GM19351 (cell line): ENCODE data around the gene ITSN2.
"Not testable (repeated sequence)": the region's sequence is repeated elsewhere in the genome, so short reads cannot be mapped to it uniquely, and the experiment has no call there.

ENCODE experiments used
- ATAC-seq: cut with Tn5 transposase; IDR thresholded peaks from one replicate; pipeline ENCODE4 v1.9.1; 2021; ENCODE audit warnings: mild to moderate bottlenecking, moderate library complexity; ENCODE audit not compliant: unreplicated experiment

ITSN2 gene

GRCh38 chr2:24360050-24360962, at the start of gene ITSN2:
Gene ITSN2, minus strand, starts transcription at chr2:24360536. Its CDS starts 32,454 bp downstream, at chr2:24328082.
- peak; percentile 76 for ATAC-seq

- ATAC-seq, result no peak
Measured at GRCh38 chr2:24409171-24409570, 48.8 kb upstream of the ITSN2 start.

GRCh38 chr2:24408704-24409103, 48.4 kb upstream of the ITSN2 start:
- ATAC-seq, result not testable (repeated sequence)

GRCh38 chr2:24404491-24404921, 44.2 kb upstream of the ITSN2 start:
- ATAC-seq, result no peak

- no peak for ATAC-seq
Measured at GRCh38 chr2:24403832-24404212, 43.5 kb upstream of the ITSN2 start.

GRCh38 chr2:24403168-24403831, 43.0 kb upstream of the ITSN2 start:
- ATAC-seq, result no peak

GRCh38 chr2:24402242-24403097, 42.1 kb upstream of the ITSN2 start:
- ATAC-seq, result no peak

GRCh38 chr2:24400207-24400907, 40.0 kb upstream of the ITSN2 start:
- ATAC-seq, result no peak

- ATAC-seq, result no peak
Measured at GRCh38 chr2:24399434-24400206, 39.3 kb upstream of the ITSN2 start.

- ATAC-seq, result no peak
Measured at GRCh38 chr2:24394998-24395397, 34.7 kb upstream of the ITSN2 start.

- no peak for ATAC-seq
Measured at GRCh38 chr2:24392542-24393059, 32.3 kb upstream of the ITSN2 start.

- no peak for ATAC-seq
Measured at GRCh38 chr2:24385366-24385765, 25.0 kb upstream of the ITSN2 start.

GRCh38 chr2:24382363-24383073, 22.2 kb upstream of the ITSN2 start:
- ATAC-seq, result peak; percentile 83

- ATAC-seq, result no peak
Measured at GRCh38 chr2:24380820-24381219, 20.5 kb upstream of the ITSN2 start.

- no peak for ATAC-seq
Measured at GRCh38 chr2:24375349-24376087, 15.2 kb upstream of the ITSN2 start.

- no peak for ATAC-seq
Measured at GRCh38 chr2:24374301-24374700, 14.0 kb upstream of the ITSN2 start.

GRCh38 chr2:24372033-24372432, 11.7 kb upstream of the ITSN2 start:
- no peak for ATAC-seq

- no peak for ATAC-seq
Measured at GRCh38 chr2:24365826-24366225, 5.5 kb upstream of the ITSN2 start.
